A549 treated with Mapracorat at 1 μM for 4 hours (cell line): ENCODE data around the gene CD82. TPM values are rescaled to one million over a fixed set of nuclear protein-coding genes. Genes with fewer than 3 reads are reported as not detected.

Source experiments
- total RNA-seq: library from RNA; stranded (reverse); fragments of 200-300 nt; extraction: Qiagen RNA extraction; gene quantifications from 5 replicates; pipeline ENCODE4 v1.2.3, GENCODE V29; 2022

CD82 gene, protein sequence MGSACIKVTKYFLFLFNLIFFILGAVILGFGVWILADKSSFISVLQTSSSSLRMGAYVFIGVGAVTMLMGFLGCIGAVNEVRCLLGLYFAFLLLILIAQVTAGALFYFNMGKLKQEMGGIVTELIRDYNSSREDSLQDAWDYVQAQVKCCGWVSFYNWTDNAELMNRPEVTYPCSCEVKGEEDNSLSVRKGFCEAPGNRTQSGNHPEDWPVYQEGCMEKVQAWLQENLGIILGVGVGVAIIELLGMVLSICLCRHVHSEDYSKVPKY
- total RNA-seq, result 3.5 to 10.7 TPM (median 5.9 TPM) in 5 replicates

DNA sequence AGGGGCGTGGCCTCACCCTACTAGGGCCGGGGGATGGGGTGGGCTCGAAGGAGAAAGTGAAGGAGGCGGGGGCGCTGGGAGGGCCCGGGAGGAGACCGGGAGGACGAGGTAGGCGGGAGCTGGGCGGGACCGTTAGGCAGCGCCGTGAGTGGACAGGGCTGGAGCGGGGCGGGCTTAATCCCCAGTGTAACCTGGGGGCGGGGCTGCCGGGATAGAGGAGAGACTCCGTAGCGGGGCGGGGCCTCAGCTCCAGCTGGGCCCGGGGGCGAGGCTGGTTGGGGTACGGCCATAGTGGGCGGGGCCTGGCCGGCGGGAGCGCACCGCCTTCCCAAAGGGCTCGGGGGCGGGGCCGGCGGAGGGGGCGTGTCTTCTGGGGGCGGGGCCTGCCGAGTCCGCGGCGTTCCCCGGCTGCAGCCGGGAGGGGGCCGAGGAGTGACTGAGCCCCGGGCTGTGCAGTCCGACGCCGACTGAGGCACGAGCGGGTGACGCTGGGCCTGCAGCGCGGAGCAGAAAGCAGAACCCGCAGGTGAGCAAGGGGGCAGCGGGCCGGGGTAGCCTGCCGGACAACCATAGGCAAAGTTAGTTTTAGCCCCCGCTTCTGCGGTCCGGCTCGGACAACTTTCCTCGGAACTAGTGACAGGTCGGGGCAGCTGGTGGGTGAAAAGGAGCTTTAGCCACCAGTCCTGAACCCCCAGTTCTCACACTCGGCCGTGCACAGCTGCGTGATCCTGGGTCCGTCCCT, at the start of gene CD82:
CD82 (plus strand) TSS at position 453 of the 742 bp plus-strand sequence. CDS start 29,000 bp downstream, outside the sequence.

Other genes with a start within 250 kb of the CD82 start
- 2.3 to 3.1 TPM (median 2.9 TPM) in 5 replicates for gene TSPAN18, start 161.3 kb downstream of the CD82 start, total RNA-seq